ENCODE data around the gene PON2.

Gene PON2

DNA sequence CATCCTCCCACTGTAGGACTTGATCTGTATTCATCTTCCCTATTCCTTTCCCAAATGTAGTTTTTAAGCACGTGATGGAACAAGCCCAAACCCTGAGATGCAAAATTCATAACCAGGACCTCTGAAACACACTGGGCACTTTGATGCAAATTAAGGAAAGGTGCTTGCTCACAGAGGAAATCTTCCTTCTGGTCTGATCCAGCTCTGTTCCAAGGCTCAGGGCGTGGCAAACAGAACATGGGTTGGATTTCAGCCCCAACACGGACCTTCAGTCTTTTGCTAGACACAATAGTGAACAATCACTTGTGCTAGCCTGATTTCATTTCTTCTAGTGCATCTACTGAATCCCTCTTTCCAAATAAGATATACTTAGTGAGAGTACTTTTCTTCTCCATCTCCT is 66.6 kb downstream of the PON2 start:
- POLR2A ChIA-PET: no interaction called here
- no peak overlapping the region for H3K27ac ChIP-seq (ENCODE audit: extremely low read depth, low read depth, low read length)
- no peaks in the 10 kb centered on the region for H3K36me3 ChIP-seq (ENCODE audit: control insufficient read depth in 2 of 2, insufficient read depth in 1 of 2, low read length in 2 of 2)
- no peak for TF ChIP-seq ZFP41 (tag by site-specific recombination; IDR thresholded peaks at IDR 0.05; ENCODE audit: borderline replicate concordance)
- TF ChIP-seq, protein P1, sequence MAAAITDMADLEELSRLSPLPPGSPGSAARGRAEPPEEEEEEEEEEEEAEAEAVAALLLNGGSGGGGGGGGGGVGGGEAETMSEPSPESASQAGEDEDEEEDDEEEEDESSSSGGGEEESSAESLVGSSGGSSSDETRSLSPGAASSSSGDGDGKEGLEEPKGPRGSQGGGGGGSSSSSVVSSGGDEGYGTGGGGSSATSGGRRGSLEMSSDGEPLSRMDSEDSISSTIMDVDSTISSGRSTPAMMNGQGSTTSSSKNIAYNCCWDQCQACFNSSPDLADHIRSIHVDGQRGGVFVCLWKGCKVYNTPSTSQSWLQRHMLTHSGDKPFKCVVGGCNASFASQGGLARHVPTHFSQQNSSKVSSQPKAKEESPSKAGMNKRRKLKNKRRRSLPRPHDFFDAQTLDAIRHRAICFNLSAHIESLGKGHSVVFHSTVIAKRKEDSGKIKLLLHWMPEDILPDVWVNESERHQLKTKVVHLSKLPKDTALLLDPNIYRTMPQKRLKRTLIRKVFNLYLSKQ (tag by site-specific recombination; IDR thresholded peaks at IDR 0.05; ENCODE audit: borderline replicate concordance): no peak
- no peak for TF ChIP-seq ZNF701 (tag by site-specific recombination; IDR thresholded peaks at IDR 0.05)
- TF ChIP-seq, protein P2, sequence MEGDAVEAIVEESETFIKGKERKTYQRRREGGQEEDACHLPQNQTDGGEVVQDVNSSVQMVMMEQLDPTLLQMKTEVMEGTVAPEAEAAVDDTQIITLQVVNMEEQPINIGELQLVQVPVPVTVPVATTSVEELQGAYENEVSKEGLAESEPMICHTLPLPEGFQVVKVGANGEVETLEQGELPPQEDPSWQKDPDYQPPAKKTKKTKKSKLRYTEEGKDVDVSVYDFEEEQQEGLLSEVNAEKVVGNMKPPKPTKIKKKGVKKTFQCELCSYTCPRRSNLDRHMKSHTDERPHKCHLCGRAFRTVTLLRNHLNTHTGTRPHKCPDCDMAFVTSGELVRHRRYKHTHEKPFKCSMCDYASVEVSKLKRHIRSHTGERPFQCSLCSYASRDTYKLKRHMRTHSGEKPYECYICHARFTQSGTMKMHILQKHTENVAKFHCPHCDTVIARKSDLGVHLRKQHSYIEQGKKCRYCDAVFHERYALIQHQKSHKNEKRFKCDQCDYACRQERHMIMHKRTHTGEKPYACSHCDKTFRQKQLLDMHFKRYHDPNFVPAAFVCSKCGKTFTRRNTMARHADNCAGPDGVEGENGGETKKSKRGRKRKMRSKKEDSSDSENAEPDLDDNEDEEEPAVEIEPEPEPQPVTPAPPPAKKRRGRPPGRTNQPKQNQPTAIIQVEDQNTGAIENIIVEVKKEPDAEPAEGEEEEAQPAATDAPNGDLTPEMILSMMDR (tag by site-specific recombination; IDR thresholded peaks at IDR 0.05): no peak
- no peak for TF ChIP-seq ZIC2 (tag by site-specific recombination; IDR thresholded peaks at IDR 0.05)
- TF ChIP-seq ZNF311 (tag by site-specific recombination; IDR thresholded peaks at IDR 0.05; ENCODE audit: borderline replicate concordance): no peak
- no peak for TF ChIP-seq ZNF530 (tag by site-specific recombination; IDR thresholded peaks at IDR 0.05; ENCODE audit: low read depth)
- no peak for TF ChIP-seq ZNF174 (tag by site-specific recombination; IDR thresholded peaks at IDR 0.05)
- no peak for TF ChIP-seq ZNF544 (tag by site-specific recombination; IDR thresholded peaks at IDR 0.05)
- TF ChIP-seq, protein P3, sequence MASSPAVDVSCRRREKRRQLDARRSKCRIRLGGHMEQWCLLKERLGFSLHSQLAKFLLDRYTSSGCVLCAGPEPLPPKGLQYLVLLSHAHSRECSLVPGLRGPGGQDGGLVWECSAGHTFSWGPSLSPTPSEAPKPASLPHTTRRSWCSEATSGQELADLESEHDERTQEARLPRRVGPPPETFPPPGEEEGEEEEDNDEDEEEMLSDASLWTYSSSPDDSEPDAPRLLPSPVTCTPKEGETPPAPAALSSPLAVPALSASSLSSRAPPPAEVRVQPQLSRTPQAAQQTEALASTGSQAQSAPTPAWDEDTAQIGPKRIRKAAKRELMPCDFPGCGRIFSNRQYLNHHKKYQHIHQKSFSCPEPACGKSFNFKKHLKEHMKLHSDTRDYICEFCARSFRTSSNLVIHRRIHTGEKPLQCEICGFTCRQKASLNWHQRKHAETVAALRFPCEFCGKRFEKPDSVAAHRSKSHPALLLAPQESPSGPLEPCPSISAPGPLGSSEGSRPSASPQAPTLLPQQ (tag by site-specific recombination; IDR thresholded peaks at IDR 0.05): no peak
- no peak for TF ChIP-seq ZNF76 (tag by site-specific recombination; IDR thresholded peaks at IDR 0.05; ENCODE audit: borderline replicate concordance, low read depth)
- TF ChIP-seq, protein P4, sequence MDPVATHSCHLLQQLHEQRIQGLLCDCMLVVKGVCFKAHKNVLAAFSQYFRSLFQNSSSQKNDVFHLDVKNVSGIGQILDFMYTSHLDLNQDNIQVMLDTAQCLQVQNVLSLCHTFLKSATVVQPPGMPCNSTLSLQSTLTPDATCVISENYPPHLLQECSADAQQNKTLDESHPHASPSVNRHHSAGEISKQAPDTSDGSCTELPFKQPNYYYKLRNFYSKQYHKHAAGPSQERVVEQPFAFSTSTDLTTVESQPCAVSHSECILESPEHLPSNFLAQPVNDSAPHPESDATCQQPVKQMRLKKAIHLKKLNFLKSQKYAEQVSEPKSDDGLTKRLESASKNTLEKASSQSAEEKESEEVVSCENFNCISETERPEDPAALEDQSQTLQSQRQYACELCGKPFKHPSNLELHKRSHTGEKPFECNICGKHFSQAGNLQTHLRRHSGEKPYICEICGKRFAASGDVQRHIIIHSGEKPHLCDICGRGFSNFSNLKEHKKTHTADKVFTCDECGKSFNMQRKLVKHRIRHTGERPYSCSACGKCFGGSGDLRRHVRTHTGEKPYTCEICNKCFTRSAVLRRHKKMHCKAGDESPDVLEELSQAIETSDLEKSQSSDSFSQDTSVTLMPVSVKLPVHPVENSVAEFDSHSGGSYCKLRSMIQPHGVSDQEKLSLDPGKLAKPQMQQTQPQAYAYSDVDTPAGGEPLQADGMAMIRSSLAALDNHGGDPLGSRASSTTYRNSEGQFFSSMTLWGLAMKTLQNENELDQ (tag by site-specific recombination; IDR thresholded peaks at IDR 0.05; ENCODE audit: low read depth): no peak
- TF ChIP-seq, protein P5, sequence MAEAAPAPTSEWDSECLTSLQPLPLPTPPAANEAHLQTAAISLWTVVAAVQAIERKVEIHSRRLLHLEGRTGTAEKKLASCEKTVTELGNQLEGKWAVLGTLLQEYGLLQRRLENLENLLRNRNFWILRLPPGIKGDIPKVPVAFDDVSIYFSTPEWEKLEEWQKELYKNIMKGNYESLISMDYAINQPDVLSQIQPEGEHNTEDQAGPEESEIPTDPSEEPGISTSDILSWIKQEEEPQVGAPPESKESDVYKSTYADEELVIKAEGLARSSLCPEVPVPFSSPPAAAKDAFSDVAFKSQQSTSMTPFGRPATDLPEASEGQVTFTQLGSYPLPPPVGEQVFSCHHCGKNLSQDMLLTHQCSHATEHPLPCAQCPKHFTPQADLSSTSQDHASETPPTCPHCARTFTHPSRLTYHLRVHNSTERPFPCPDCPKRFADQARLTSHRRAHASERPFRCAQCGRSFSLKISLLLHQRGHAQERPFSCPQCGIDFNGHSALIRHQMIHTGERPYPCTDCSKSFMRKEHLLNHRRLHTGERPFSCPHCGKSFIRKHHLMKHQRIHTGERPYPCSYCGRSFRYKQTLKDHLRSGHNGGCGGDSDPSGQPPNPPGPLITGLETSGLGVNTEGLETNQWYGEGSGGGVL (tag by site-specific recombination; IDR thresholded peaks at IDR 0.05): no peak
- no peak for TF ChIP-seq ZNF747 (tag by site-specific recombination; IDR thresholded peaks at IDR 0.05)
- no peak for TF ChIP-seq GLIS1 (tag by site-specific recombination; IDR thresholded peaks at IDR 0.05)
- no peak for TF ChIP-seq KLF10 (tag by site-specific recombination; IDR thresholded peaks at IDR 0.05)
- TF ChIP-seq GLI4 (tag by site-specific recombination; IDR thresholded peaks at IDR 0.05): no peak
- TF ChIP-seq, protein P6, sequence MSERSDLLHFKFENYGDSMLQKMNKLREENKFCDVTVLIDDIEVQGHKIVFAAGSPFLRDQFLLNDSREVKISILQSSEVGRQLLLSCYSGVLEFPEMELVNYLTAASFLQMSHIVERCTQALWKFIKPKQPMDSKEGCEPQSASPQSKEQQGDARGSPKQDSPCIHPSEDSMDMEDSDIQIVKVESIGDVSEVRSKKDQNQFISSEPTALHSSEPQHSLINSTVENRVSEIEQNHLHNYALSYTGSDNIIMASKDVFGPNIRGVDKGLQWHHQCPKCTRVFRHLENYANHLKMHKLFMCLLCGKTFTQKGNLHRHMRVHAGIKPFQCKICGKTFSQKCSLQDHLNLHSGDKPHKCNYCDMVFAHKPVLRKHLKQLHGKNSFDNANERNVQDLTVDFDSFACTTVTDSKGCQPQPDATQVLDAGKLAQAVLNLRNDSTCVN (tag by site-specific recombination; optimal IDR thresholded peaks at IDR 0.05): no peak
- no peak for TF ChIP-seq BCL11B (tag by site-specific recombination; IDR thresholded peaks at IDR 0.05; ENCODE audit: low read depth)
- no peak for TF ChIP-seq WT1 (tag by site-specific recombination; IDR thresholded peaks at IDR 0.05)
- H3K4me1 ChIP-seq (ENCODE audit: control insufficient read depth, insufficient read depth, low read length): no peaks in the 10 kb centered on the region
- CTCF ChIA-PET: no interaction called here
- H3K9me3 ChIP-seq (ENCODE audit: control insufficient read depth, insufficient read depth, low read depth, low read length): no peaks in the 10 kb centered on the region
- H3K4me3 ChIP-seq (ENCODE audit: low read depth, low read length): no peak overlapping the region
